GM21447 (cell line): Measurements from ENCODE around the gene OR4A15.

ENCODE experiments used
- ATAC-seq: cut with Tn5 transposase; IDR thresholded peaks from one replicate; pipeline ENCODE4 v1.9.1; 2021; ENCODE audit not compliant: unreplicated experiment

OR4A15 gene

DNA sequence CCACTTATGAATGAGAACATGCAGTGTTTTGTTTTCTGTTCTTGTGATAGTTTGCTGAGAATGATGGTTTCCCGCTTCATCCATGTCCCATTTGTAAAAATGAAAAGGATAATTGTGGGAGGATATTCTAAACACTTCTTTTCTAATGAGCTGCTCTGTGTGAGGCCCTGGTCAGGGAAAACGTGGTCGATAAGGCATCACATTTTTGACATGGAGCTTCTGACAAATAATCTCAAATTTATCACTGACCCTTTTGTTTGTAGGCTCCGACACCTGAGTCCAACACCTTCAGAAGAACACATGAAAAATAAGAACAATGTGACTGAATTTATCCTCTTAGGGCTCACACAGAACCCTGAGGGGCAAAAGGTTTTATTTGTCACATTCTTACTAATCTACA is at the start of gene OR4A15:
Gene OR4A15, plus strand, starts transcription at position 301 of the 400 bp plus-strand sequence. Its CDS starts 0 bp downstream, at position 301.
- ATAC-seq, result no peak

DNA sequence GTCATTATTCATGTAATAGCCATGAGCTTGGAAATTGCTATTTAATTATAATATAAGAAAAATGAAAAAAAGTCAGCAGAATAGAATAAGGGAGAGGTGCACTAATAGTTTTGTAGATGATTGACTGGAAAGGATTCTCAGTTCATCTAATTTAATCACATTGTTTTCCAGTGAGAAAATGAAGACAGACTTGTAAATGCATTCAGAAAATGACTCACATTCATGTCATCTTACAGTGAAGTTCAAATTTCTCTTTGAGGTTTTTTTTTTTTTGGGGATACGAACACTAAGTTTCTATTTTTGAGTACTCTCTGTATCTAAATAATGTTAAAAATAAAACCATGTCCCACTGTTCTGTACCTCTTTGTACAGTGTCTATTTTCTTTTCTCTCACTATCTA is 43.3 kb upstream of the OR4A15 start:
- no peak for ATAC-seq

DNA sequence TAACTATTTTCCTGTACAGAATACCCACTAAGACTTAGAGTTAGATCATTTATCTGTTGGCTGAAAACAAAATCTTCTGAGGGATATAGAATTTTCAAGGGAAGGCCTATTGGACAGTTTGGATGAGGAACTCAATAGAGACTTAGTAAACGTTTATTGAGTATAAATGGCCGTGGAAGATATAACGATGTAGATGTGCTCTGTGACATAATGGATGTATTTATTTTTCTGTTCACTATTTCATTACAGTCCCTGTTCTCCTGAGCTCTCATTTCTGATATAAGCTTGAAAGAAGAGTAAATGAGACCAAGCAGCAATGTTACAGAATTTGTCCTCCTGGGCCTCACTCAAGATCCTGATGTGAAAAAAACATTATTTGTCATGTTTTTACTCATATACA is 24.9 kb upstream of the OR4A15 start, which contains the start of gene OR4A16:
Gene OR4A16, plus strand, starts transcription at position 301 of the 400 bp plus-strand sequence. Its CDS starts 0 bp downstream, at position 301.
- ATAC-seq, result no peak

DNA sequence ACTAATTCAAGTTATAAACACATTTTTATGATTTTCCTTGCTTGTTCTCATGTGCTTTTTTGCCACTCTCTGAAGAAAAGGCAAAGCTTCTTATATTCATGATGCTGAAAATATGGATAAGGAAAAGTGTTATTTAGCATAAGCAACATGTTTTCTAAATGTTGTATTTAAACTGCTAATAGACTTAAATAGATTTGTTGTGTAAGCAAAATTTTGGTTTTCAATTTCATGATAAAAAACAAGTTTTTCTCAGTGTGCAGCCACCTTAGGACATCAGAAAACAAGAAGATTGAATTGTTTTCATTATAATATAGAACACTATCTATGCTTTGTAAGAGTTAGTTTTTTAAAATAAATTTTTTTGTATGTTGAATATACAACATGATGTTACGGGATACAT is 22.5 kb upstream of the OR4A15 start:
- ATAC-seq, result no peak

DNA sequence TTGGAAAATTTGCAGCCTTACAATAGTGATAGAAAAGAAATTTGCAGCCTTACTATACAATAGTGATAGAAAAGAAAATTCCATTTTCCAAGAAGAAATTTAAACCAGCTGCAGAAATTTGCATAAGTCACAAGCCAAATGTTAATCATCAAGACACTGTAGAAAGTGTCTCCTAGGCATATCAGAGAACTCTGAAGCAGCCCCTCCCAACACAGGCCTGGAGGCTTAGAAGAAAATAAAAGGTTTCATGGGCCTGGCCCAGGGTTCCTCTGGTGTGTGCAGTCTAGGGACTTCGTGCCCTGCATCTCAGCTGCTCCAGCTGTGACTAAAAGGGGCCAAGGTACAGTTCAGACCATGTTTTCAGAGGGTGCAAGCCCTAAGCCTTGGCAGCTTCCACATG is 18.7 kb upstream of the OR4A15 start:
- no peak for ATAC-seq

DNA sequence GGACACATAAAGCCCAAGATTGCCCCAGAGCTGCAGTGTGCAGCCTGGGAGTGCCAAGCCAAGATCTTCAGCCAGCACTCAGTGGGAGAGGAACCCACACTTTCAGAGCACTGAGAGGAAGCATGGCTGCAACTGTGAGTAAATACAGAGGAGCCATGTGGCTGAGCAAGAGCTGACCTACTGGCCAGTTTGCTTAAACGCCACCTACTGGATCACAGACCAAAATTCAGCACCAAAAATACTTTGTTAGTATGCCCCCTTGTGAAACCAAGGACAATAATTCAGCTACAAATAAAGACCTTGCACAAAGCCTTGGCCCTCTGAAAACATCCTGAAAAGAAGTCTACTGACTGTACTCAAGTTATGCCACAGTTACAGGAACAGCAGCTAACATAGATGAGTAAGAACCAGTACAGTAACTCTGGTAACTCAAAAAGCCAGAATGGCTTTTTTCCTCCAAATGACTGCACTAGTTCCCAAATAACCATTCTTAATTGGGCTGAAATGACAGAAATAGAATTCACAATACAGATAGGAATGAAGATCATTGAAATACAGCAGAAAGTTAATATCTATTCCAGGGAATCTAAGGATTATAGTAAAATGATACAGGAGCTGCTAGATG is 10.1 kb upstream of the OR4A15 start:
- ATAC-seq, result no peak

DNA sequence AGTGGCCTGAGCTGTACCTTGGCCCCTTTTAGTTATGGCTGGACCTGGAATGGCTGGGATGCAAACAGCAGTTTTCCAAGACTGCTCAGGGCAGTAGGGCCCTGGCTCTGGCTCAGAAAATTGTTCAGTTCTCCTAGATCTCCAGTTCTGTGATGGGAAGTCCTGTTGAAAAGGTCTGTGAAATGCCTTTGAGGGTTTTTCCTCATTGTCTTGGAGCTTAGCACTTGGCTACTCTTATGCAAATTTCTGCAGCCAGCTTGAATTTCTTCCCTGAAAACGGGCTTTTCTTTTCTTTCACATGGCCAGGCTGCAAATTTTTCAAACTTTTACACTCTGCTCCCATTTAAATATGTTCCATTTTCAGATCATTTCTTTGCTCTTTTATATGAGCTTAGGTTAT is 33.2 kb downstream of the OR4A15 start:
- no peak for ATAC-seq
